Subcutaneous abdominal adipose tissue (tissue), 5 donors: Measurements from ENCODE around the gene RASGRF1.

Experiments
- H3K27ac ChIP-seq: one replicate; pipeline ENCODE4 v1.7.0; 2013; ENCODE audit warnings: low read depth, mild to moderate bottlenecking, inconsistent platforms, low read length, moderate library complexity
- H3K27me3 ChIP-seq, 5 donors: one replicate each; pipeline ENCODE4 v1.7.0; 2013; ENCODE audit warnings: low read length in 5 of 5, inconsistent platforms in 1 of 5; ENCODE audit not compliant: control insufficient read depth in 5 of 5, insufficient read depth in 4 of 5
- H3K36me3 ChIP-seq, 5 donors: one replicate each; pipeline ENCODE4 v1.7.0; 2013; ENCODE audit warnings: low read length in 5 of 5; ENCODE audit not compliant: control insufficient read depth in 5 of 5, insufficient read depth in 5 of 5
- H3K4me1 ChIP-seq, 5 donors: one replicate each; pipeline ENCODE4 v1.7.0; 2013; ENCODE audit warnings: low read length in 5 of 5, mild to moderate bottlenecking in 3 of 5, moderate library complexity in 1 of 5; ENCODE audit not compliant: control insufficient read depth in 5 of 5, insufficient read depth in 5 of 5
- H3K4me3 ChIP-seq, 5 donors: one replicate each; pipeline ENCODE4 v1.7.0; 2013; ENCODE audit warnings: low read length in 5 of 5, low read depth in 1 of 5
- H3K9ac ChIP-seq, 5 donors: one replicate each; pipeline ENCODE4 v1.7.0; 2013; ENCODE audit warnings: low read length in 5 of 5, mild to moderate bottlenecking in 4 of 5, moderate library complexity in 3 of 5
- H3K9me3 ChIP-seq, 5 donors: one replicate each; pipeline ENCODE4 v1.7.0; 2013; ENCODE audit warnings: low read length in 5 of 5; ENCODE audit not compliant: control insufficient read depth in 5 of 5
- donor health status: healthy.
- donor health status: healthy.
- donor health status: healthy.
- donor health status: healthy.
- donor health status: healthy.

Gene RASGRF1

GRCh38 chr15:79102595-79102994 is 12.0 kb upstream of the RASGRF1 start:
- Histone ChIP-seq H3K9ac (no peak overlapping the region), H3K27me3 (peaks cover 3 to 36% (median 11%) of the 10 kb centered on the region in 5 donors), H3K9me3 (no peaks in the 10 kb centered on the region), H3K36me3 (no peaks in the 10 kb centered on the region), H3K4me1 (no peaks in the 10 kb centered on the region), H3K27ac (no peak overlapping the region), H3K4me3 (no peak overlapping the region)

DNA sequence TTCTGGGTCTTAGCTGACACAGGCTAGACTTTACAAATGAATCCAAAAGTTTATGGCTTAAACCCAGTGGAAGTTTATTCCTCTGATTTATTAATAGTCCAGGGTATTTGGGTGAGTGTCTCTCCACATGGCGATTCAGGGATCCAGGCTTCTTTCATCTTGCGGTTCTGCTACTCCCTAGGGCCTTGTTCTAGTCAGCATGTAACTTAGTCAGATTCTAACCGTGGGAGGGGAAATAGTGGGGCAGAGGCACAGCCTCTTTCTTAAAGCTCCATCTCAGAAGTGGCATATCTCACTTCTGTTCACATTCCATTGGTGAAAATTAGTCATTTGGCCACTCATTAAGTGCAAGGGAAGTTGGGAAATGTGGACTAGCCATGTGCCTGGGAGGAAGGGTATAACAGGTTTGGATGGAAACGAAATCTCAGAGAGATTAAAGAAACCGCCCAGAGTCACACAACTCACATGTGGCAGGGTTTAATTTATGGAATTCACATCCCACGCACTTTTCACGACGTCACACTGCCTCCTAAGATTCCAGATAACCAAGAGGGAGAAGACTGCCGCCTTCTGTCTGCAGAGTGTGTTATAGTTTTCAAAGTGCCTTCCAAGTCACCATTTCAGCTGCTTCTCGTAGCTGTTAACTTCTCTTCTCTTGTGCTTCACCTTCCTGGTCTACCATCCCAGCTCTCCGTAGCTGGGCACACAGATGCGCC is 11.4 kb upstream of the RASGRF1 start:
- no peak overlapping the region for H3K27ac ChIP-seq
- peaks cover 3 to 40% (median 11%) of the 10 kb centered on the region in 5 donors for H3K27me3 ChIP-seq

GRCh38 chr15:79099692-79100091 is 9.1 kb upstream of the RASGRF1 start:
- H3K4me3 ChIP-seq, result no peak overlapping the region
- H3K9me3 ChIP-seq, result no peaks in the 10 kb centered on the region
- H3K27ac ChIP-seq, result no peak overlapping the region
- no peaks in the 10 kb centered on the region for H3K36me3 ChIP-seq
- no peaks in the 10 kb centered on the region for H3K4me1 ChIP-seq
- H3K9ac ChIP-seq, result no peak overlapping the region
- H3K27me3 ChIP-seq, result peaks cover 5 to 31% (median 9%) of the 10 kb centered on the region in 5 donors

More for the DNA sequence above, 11.4 kb upstream of the RASGRF1 start:
- H3K9me3 ChIP-seq, result no peaks in the 10 kb centered on the region
- H3K4me1 ChIP-seq, result no peaks in the 10 kb centered on the region
- no peaks in the 10 kb centered on the region for H3K36me3 ChIP-seq
- no peak overlapping the region for H3K9ac ChIP-seq
- H3K4me3 ChIP-seq, result no peak overlapping the region

DNA sequence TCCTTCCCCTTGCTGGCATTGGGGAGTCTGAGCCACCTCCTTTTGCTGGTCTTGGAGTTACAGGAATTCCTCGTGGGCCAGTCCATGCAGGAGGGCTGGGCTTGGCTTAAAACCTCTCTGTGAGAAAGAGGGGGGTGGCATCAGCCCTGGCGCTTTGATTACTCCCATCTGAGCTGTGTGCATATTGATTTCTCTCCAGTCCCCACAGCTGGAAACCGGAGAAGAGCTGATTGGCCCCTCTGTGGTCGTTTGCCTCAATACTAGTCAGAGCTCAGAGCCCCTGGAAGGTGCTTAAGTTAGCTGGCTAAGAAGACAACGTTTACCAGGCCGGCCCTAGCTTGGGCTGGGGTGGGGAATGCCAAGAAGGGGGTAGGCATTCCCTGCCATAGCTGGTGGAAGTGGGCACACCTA is 4.0 kb upstream of the RASGRF1 start:
- no peaks in the 10 kb centered on the region for H3K9me3 ChIP-seq
- no peak overlapping the region for H3K27ac ChIP-seq
- no peak overlapping the region for H3K4me3 ChIP-seq
- peaks cover 0 to 22% (median 19%) of the 10 kb centered on the region in 5 donors for H3K4me1 ChIP-seq
- H3K27me3 ChIP-seq, result peaks cover 30 to 60% (median 45%) of the 10 kb centered on the region in 5 donors
- no peak overlapping the region for H3K9ac ChIP-seq
- no peaks in the 10 kb centered on the region for H3K36me3 ChIP-seq

DNA sequence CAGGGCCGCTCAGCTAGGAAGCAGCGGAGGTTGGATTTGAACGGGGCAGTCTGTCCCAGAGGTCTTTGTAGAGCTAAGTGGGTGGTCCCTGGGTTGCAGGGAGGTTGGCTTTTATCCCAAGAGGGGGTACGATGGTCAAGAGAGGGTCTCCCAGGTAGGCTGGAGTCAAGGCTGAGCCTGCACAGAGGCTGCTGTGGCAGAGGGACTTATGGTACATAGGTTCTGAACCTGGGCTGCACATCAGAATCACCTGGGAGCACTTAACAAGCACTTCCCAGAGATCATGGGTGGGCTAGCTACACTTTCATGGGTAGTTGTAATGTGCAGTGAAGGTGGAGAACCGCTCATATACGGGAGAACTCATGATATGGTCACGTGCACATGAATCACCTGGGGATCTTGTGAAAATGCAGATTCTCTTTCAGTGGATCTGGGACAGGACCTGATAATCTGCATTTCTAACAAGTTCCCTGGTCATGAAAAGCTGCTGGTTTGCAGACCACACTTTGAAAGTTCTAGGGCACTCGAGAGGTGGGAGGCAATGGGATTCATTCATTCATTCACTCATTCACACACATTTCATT is 2.9 kb upstream of the RASGRF1 start:
- Histone ChIP-seq H3K36me3 (no peaks in the 10 kb centered on the region), H3K4me1 (peaks cover 0 to 26% (median 21%) of the 10 kb centered on the region in 5 donors), H3K9ac (no peak overlapping the region), H3K27me3 (peaks cover 32 to 63% (median 52%) of the 10 kb centered on the region in 5 donors), H3K9me3 (no peaks in the 10 kb centered on the region), H3K4me3 (no peak overlapping the region), H3K27ac (no peak overlapping the region)

- Histone ChIP-seq H3K27me3 (peaks cover 37 to 65% (median 56%) of the 10 kb centered on the region in 5 donors), H3K36me3 (no peaks in the 10 kb centered on the region), H3K9me3 (no peaks in the 10 kb centered on the region), H3K4me3 (no peak overlapping the region), H3K27ac (no peak overlapping the region), H3K9ac (no peak overlapping the region), H3K4me1 (peaks cover 0 to 26% (median 21%) of the 10 kb centered on the region in 5 donors)
These were observed 1.8 kb upstream of the RASGRF1 start for GRCh38 chr15:79092382-79092781.

DNA sequence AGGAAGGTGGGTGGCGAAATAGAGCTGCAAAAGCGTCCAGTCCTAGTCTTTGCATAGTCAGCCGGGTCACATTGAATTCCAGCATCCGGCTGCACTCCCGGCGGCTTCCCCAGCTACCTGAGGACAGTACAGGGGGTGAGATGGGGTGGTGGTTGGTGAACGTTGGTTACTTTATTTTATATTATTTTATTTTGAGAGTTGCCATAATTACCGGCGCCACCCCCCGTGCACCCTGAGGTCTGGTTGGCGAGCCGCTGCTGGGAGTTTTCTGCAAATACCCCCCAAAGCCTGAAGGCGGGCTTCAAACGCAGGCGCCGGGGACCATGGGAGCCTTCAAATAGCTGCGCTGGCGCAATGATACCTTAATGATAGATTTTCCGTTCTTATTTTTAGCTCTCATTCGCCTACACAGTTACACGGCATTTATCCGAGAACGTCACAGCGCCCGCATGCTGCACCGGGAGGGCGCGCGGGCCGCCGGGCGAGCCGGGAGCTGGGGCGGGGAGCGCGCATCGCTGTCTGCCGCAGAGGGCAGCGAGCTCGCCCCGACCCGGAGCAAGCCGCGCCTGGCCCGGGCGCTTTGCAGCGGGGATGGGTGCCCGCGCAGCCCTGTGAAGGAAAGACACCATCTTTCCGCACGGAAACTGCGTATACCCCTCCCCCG is 756 bp upstream of the RASGRF1 start:
- Histone ChIP-seq H3K27me3 (peaks cover 44 to 68% (median 63%) of the 10 kb centered on the region in 5 donors), H3K4me1 (peaks cover 0 to 26% (median 21%) of the 10 kb centered on the region in 5 donors), H3K9me3 (no peaks in the 10 kb centered on the region), H3K36me3 (no peaks in the 10 kb centered on the region), H3K9ac (no peak overlapping the region), H3K4me3 (no peak overlapping the region), H3K27ac (no peak overlapping the region)

GRCh38 chr15:79089890-79090486 is 592 bp downstream of the RASGRF1 start:
- no peak overlapping the region for H3K9ac ChIP-seq
- no peaks in the 10 kb centered on the region for H3K9me3 ChIP-seq
- H3K4me1 ChIP-seq, result peaks cover 0 to 26% (median 21%) of the 10 kb centered on the region in 5 donors
- H3K4me3 ChIP-seq, result peak overlapping the region in 4 of 5 donors; percentile 8 to 32 (median 14)
- no peaks in the 10 kb centered on the region for H3K36me3 ChIP-seq
- no peak overlapping the region for H3K27ac ChIP-seq
- peaks cover 46 to 73% (median 63%) of the 10 kb centered on the region in 5 donors for H3K27me3 ChIP-seq

DNA sequence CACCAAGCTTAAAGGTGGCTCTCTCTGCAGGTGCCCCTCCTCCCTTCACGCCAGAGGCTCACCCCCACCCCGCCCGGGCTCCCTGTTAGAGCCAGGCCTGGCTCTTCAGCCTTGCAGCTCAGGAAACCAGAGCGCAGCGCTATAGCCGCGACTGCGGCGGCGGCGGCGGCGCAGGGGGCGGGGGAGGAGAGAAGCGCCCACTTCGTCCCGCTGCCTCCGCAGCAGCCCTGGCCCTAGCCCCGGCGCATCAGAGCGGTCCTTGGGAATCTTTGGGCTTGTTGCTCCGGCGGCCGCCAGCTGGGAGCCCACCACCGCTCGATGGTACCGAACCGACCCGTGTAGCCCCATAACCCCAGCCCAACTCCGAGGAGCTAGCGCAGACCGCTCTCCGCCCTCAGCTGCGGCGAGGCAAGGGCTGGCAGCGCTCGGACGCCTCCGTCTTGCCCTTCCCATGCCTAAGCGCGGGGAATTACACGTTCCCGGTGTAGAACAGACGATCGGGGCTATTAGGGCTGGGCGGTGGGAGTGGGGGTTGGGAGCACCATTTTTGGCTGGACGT is 1.2 kb downstream of the RASGRF1 start:
- H3K4me1 ChIP-seq, result peaks cover 0 to 26% (median 21%) of the 10 kb centered on the region in 5 donors
- H3K27ac ChIP-seq, result no peak overlapping the region
- no peaks in the 10 kb centered on the region for H3K9me3 ChIP-seq
- H3K27me3 ChIP-seq, result peaks cover 48 to 69% (median 63%) of the 10 kb centered on the region in 5 donors
- no peaks in the 10 kb centered on the region for H3K36me3 ChIP-seq
- no peak overlapping the region for H3K9ac ChIP-seq
- H3K4me3 ChIP-seq, result no peak overlapping the region
